Hepatocyte (in vitro differentiated cells): Measurements from ENCODE around the gene DIDO1.

ENCODE experiments used
- EZH2 ChIP-seq: fragments of 200-600 bp; sonication (generic); IDR thresholded peaks from 2 replicates; pipeline ENCODE4 v1.6.1; 2016; ENCODE audit warnings: antibody characterized with exemption, mild to moderate bottlenecking, borderline replicate concordance
- TF ChIP-seq, protein P1 (sequence below): fragments of 200-600 bp; sonication (generic); IDR thresholded peaks from 2 replicates; pipeline ENCODE4 v1.5.1; 2016; ENCODE audit warnings: antibody characterized with exemption, mild to moderate bottlenecking; ENCODE audit not compliant: poor library complexity

- TF ChIP-seq, protein P1, sequence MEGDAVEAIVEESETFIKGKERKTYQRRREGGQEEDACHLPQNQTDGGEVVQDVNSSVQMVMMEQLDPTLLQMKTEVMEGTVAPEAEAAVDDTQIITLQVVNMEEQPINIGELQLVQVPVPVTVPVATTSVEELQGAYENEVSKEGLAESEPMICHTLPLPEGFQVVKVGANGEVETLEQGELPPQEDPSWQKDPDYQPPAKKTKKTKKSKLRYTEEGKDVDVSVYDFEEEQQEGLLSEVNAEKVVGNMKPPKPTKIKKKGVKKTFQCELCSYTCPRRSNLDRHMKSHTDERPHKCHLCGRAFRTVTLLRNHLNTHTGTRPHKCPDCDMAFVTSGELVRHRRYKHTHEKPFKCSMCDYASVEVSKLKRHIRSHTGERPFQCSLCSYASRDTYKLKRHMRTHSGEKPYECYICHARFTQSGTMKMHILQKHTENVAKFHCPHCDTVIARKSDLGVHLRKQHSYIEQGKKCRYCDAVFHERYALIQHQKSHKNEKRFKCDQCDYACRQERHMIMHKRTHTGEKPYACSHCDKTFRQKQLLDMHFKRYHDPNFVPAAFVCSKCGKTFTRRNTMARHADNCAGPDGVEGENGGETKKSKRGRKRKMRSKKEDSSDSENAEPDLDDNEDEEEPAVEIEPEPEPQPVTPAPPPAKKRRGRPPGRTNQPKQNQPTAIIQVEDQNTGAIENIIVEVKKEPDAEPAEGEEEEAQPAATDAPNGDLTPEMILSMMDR: no peak
- TF ChIP-seq EZH2: no peak
Observed at GRCh38 chr20:62855120-62855519, 71.2 kb downstream of the DIDO1 start.
